Bone marrow (tissue), 2 donors: ENCODE measurements around the gene HS3ST3A1.

Experiments used
- DNase-seq, 2 donors: peaks; one replicate each; lab custom pipeline; 2025; lab: John Stamatoyannopoulos, UW

The HS3ST3A1 gene

DNA sequence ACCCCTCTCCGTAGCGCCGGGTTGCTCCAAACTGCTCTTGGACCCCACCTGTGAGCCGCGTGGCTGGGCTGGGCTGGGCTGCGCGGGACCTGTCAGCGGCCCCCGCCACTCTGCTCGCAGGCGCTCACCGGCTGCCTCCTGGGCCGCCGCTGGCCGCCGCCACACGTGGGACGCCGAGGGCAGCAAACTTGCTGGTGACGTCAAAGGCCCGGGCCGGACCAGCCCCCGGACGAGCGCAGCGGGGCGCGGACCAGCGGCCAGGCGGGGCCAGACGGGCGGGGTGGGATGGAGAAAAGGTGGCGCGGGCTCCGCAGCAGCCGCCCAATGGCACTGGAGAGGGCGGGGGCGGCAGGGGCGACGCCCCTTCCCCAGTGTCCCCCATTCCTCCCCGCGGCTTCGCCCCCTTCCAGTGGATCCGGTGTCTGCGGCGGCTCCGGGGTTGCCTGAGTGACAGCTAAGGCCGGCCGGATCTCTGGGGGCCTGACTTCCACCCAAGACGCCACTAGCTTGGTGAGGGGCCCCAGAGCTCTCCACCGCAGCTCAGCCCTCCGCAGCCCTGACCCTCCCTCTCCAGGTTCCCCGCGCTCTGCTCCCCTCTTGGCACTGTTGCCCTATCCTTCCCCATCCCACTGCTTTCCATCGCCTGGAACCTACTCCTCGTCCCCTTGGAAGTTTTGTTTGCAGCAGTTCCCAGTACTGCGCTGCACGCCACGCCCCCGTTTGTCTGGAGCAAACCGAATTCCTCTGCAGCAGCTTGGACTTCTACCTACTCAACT is at the start of gene HS3ST3A1:
Gene HS3ST3A1 (minus strand): TSS at position 154 of the 776 bp plus-strand sequence. CDS start 800 bp downstream, outside the sequence.
- DNase-seq, result no peak

DNA sequence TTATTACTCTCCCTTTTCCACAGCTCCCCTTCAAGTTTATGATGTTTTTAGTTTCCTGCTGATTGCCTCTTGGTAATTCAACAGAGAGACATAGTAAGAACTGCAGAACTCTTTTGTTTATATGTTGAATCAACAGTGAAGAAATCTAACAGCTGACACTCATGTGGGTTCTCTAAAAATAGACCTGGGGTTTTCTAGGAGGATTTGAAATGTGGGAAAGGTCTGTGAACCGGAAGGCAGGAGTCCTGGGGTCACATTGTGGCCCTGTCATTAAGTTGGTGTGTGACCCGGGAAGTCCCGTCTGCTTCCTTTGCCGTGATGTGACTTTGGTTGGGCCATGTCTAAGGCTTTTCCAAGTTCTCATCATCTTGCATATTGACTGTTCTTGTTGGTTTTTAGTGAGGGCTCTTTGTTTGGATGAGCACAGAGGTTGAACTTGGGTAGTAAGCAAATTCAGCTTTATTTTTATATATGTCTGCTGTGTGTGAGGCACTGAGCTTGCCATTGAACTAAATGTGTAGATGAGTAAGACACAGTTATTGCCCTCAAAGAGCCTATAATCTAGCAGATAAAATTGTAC is 48.5 kb upstream of the HS3ST3A1 start:
- DNase-seq, result no peak

DNA sequence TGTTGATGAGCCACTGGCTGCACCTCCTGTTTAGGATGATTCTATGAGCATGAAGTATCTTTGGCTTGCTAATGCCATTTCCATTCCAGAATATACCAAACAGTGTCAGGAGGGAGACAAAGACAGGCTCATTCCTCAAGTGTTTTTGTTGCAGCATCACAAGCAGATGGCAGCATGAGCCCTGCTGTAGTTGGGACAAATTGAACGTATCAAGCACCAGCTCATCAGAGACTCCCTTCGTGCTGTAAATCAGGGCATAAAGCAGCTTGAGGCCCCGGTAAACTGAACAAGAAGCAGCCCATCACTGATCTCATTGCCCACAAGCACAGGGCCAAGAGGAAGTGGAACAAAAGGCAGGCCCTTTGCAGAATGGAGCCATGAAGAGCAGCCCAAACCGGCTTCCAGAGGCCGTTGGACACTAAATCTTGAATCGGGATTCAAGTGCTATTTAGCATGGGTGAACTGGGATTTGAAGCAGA is 45.9 kb upstream of the HS3ST3A1 start:
- DNase-seq, result no peak

DNA sequence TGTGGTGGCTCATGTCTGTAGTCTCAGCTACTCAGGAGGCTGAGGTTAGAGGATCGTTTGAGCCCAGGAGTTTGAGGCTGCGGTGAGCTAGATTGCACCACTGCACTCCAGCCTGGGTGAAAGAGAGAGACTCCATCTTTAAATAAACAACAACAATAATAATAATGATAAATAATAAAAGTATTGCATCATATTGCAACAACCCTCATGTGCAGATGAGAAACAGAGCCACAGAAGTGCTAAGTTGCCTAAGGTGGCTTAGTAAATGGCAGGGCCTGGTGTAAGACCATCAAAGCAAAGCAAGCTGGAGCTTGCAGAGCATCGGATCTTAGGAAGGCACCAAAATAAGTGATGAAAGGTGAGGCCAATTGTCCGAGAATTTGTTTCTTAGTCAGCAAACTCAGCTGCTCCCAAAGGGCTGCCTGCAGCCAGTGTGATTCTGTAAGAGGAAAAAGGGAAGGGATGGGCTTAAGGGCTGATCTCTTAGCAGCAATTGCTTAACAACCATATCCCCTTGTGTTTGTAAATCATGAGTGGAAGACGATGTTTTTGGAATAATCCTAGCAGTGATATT is 45.3 kb upstream of the HS3ST3A1 start:
- no peak for DNase-seq

DNA sequence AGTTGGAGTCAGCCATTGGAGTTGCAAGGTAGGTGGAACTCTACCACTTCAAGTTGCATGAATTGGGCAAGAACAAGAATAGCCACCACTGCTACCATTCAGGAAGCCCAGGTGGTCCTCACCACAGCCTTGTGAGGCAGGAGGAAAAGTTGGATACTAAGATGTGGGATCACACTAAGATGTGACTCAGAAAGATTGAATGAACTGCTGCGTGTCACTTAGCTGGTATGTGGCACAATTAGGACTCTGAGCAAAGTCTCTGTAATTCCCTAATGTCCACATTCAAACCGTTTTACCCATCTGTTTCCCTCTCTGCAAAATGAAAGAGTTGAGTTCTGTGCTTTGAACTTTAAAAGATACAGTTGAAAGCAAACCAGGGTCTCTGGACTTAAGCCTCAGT is 44.7 kb upstream of the HS3ST3A1 start:
- no peak for DNase-seq

DNA sequence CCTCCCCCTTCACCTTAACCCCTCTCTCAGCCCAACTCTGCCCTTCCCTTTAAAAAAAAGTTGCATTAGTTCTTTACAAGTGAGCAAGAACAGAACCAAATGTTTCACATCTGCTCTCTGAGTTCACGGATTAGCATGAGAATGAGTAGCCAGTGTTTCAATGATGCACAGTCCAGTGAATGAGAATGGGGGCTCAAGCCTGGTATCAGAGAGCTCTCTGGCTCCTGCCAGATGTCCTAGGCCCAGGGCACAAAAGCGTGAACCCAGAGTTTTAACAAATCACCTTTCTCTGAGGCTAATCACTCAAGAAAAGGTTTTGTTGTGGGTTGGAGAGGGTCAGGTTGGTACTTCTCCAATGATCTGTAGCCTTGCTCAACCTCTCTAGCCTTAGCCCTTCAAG is 41.5 kb upstream of the HS3ST3A1 start:
- DNase-seq, result no peak

DNA sequence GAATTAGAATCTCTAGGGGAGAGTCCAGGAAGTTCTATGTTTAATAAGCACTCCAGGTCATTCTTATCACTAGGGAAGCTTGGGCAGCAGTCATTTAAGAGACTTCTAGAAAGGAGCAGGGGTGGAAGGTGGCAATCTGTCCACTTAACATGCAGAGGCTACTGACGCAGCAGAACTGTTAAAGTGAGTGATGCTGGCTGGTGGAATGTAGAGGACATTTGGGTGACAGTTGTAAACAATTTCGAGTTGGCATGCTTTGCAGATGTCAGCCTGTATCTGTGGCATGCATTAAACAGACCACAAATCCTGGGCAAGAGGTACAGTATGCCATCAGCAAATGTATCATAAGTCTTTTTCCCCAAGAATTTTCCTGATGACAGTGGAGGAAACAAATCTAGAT is 40.5 kb upstream of the HS3ST3A1 start:
- no peak for DNase-seq

DNA sequence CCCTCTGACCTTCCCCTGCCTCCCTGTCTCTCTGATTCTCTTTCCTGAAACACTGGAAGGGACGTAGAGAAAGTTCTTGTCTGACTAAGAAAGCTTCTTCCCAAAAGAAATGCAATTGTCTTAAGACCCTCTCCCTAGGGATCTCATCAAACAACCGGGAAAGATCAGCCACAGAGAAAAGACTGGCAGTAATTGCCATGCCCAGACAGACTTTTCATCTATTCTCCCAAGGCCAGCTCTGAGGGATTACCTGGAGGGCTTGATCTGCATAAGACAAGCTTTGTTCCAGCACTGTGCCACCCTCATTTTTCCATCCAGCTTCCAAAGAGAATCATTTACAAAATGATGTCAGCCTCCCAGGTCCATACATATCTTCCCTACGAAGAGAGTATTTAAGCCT is 38.8 kb upstream of the HS3ST3A1 start:
- no peak for DNase-seq

DNA sequence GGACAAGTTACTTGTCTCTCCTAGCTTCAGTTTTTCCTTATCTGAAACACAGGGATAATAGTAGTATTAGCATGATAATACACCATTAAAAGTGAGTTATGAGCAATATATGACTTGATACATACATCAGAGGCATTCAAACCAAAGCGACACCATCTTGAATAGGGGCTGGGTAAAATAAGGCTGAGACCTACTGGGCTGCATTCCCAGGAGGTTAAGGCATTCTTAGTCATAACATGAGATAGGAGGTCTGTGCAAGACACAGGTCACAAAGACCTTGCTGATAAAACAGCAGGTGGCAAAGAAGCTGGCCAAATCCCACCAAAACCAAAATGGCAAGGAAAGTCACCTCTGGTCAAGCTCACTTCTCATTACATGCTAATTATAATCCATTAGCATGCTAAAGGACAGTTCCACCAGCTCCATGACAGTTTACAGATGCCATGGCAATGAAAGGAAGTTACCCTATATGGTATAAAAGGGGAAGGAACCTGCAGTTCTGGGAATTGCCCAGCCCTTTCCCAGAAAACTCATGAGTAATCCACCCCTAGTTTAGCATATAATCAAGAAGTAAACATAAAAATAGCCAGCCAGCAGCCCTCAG is 37.2 kb upstream of the HS3ST3A1 start:
- DNase-seq, result no peak

DNA sequence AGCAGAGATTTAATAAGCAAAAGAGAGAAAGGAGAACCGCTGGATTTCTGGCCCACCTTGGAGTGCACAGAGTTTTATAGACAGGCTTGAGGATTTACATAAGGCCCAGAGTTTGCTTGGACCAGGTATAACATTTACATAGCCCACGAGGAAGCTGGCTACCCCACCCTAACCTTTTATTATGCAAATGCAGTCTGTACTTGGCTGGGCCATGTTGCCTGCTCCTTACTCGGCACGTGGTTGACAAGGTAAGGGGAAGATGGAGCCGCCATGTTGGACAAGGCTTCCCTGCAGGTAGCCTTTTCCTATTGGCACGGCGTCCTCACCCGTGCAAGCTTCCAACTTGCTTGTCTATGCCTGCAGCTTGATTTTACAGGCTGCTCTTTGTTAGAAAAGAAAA is 35.2 kb upstream of the HS3ST3A1 start:
- no peak for DNase-seq

DNA sequence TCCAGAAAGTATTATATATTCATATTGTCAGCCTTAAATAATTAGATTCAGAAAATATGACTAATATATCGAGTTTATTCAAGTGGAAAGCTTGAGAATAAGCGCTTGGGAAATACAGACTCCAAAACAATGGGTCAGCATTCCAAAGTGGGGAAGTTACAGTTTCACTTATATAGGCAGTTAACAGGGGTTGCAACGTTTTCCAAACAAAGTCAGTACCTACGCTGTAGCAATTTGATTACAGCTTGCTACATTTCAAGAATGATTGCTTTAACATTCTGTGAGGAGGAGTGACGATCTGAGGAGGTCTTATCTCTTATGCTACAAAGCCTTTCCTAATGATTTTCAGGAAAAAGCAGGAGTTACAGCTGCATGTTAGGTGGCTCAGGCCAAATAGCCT is 34.2 kb upstream of the HS3ST3A1 start:
- no peak for DNase-seq

DNA sequence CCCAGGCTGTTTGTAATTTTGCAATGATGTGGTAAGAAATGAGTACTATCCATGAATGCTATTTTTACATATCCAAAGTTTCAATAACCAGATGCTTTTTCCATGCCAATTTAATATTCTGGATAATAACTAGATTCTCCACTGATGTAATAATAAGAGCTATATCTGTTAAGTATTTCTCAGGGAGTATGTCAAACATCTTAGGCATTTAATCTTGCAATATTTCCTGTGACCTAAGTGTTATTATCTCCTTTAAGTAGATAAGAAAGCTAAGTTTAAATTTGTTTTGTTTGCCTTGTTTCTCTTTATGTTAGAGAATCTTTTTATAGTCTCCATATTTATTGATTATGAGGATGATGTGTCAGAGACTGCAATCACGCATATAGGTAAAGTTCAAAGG is 32.3 kb upstream of the HS3ST3A1 start:
- DNase-seq, result no peak

DNA sequence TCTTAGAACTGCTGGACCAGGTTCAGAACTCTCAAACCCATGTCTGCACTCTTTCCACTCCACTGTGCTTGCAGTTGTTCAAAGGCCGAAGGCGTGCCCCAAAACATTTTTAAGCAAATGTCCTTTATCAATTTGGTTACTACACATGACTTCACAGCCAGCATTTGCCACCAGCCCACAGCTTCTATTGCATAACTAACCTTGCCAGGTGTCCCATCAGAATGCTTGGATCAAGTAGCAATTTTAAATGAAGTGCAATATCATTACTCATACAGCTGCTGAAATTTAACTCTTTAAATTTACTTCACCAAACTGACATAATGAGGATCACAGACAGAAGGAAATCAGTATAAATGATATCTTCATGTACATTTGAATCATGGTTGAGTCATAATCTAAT is 29.8 kb upstream of the HS3ST3A1 start:
- DNase-seq, result no peak

DNA sequence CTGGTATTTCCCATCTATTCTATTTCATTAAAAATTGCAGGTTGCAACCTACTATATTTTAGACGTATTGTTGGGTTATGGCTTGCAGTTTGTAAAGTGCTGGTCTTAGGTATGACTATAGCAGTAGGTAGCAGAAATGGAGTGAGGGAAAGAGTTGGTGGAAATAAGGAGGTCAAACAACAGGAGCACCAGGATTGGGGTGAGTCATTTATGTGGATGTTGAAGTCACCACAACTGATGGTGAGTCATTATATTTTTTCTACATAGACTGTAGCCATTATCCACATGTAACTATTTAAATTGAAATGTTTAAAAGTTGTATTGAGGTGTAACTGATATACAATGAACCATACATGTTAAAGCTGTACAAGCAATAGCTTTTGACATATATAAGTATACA is 25.0 kb upstream of the HS3ST3A1 start:
- DNase-seq, result no peak

DNA sequence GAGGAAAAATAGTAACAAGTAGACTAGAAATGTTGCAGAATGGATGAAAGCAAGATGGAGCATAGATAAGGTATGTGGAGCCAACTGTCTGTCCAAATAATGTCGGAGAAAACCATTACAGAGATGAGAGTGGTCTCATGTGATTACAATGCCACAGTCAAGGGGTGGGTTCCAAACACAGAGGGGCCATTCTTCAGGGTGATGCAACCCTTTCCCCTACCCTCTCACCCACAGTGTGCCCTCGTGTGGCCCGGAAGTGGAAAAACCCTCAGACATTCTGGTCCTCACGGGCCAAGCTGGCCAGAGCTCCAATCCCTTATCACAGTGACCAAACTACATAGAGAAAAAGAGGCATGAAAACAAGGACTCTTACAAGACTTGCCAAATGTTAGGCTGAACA is 17.7 kb upstream of the HS3ST3A1 start:
- DNase-seq, result no peak

DNA sequence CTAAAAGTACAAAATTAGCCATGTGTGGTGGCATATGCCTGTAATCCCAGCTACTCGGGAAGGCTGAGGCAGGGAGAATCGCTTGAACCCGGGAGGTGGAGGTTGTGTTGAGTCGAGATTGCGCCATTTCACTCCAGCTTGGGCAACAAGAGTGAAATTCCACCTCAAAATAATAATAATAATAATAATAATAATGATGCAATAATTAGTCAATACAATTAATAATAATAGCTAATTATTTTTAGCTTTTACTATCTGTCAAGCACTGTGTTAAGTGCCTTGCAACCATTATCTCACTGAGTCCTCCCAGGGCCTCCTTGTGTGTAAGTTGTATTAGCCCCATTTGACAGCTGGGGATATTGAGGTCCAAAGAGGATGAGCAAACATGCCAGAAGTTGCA is 14.3 kb upstream of the HS3ST3A1 start:
- no peak for DNase-seq

DNA sequence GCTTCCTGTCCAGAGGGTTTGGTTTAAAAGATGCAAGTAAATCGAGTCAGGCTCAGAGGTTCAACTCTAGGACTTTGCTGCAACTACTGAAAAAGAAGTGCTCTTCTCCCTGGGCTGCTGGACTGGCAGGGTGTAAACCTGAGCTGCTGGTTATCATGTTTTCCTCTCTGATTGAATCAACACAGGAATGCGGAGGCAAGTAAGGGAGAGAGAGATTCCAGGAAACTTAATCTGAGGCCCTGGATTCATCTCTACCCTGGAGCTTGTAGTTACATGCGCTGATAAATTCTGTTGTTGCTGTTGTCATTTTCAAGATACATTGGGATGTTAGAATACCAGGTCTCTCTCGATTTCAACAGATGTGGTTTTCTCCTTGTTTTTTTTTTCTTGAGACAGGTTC is 8.2 kb upstream of the HS3ST3A1 start:
- DNase-seq, result no peak

DNA sequence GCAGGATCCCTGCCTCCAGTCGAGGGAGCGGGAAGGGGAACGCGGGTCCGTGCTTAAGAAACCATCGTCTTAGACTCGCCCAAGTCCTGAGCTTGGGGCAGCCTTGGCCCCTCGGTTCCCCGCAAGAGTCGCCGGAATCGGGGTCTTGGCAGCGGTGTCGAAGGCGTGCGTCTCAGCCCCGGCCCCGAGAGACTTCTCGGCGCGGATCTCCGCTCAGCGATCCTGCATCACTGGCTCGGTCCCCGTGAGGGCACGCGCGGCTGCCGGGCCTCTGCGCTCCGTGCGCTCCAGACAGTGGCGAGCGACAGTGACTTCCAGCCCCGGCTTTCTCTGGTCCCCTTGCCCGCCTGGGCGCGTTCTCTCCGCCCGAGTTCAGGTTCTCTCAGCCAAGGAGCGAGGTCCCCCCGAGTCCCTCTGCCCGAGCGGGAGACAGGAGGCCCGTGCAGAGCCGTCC is 380 bp downstream of the HS3ST3A1 start:
- no peak for DNase-seq

DNA sequence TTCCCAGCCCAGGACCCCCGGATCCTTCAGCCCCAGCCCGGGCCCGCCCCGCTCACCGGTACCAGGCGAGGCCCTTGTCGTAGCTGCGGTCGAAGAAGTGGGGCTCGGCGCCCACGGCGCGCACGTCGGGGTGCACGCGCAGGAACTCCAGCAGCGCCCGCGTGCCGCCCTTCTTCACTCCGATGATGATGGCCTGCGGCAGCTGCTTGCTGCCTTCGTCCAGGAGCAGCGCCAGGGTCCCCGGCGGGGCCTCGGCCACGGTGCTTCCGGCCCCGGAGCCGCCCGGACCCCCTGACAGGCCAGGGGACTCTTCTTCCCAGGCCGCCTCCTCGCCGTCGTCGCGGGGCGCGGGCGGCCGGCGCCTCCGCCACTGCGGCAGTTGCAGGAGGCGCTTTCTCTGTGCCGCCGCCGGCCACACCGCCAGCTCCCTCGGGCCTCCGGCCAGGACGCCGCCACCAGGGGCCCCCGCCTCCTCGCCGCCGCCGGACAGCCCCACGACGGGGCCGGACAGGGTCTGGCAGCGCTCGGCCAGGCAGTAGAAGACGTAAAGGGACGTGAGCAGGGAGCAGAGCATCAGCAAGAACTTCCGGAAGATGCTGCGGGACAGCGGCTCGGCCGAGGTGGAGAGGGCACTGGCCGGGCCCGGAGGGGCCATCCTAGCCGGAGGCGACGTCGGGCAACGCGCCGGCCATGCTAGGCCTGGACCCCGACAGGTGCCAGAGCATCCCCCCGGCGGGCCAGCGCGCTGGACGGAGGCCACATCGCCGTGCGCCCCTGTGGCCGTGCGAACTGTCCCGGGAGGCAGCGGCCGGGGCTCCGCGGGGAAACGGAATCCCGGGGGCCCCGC is 1.0 kb downstream of the HS3ST3A1 start:
- DNase-seq, result no peak

DNA sequence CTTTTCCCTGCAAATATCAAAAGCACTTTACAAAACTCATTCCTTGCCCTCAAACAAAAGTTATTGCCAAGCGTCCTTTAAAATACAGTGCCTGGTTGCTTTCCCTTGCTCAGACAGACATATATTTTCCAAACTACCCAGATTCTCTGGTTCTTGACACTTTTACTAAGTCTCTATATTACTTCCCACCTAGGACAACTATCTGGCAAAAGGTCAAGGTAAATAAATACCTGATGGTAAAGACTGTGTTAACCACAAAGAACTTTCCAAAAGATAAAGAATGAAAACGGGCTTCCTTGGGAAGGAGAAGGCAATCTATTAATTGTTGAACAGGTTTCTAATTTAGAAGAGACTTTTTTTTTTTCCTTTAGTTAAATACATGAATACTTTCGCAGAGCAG is 1.9 kb downstream of the HS3ST3A1 start:
- DNase-seq, result no peak

DNA sequence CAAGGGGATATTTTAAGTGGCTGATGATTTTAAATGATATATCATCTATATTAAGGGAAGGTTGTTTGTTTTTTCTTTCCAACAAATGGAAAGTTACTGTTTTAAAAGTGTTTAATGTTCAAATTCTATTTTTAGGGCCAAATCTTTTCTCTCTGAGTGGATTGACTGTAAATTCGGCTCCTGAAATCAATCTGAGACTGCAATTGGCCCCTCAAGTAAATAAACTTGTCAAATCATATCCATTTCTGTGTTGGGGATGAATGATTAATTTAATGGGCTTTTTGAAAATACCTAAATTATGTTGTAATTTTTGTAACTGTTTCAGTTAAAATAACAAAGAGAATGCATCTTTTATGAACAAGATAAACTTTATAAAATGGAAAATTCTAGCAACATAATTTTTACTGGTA is 2.6 kb downstream of the HS3ST3A1 start:
- DNase-seq, result no peak
